ENCODE results near the gene SLC22A31.

GRCh38 chr16:89163297-89163696 lies 37.0 kb downstream of the SLC22A31 start:
- TF ChIP-seq CTCF (IDR thresholded peaks at IDR 0.05) = no peak
- TF ChIP-seq POLR2A (IDR thresholded peaks at IDR 0.05) = no peak

Data from right lobe of liver (tissue), 4 donors.